BLaER1 treated with 17β-estradiol and CSF1 and Interleukin-3, amounts not matched to agents 10 nM and 100 nM (cell line): ENCODE data around the gene SENP2.
A peak's percentile ranks its signal among the peaks of the same experiment; 100 is the strongest.

Experiments used
- H3K27ac ChIP-seq, 11 experiments: shearing (Covaris generic); formaldehyde crosslinking; 2 replicates each; pipeline ENCODE4 v1.8.1; 2022
- H3K27me3 ChIP-seq, 11 experiments: shearing (Covaris generic); formaldehyde crosslinking; 2 replicates each; pipeline ENCODE4 v1.8.1; 2022
- H3K36me3 ChIP-seq, 11 experiments: shearing (Covaris generic); formaldehyde crosslinking; 2 replicates each; pipeline ENCODE4 v1.8.1; 2022
- H3K4me1 ChIP-seq, 10 experiments: shearing (Covaris generic); formaldehyde crosslinking; 2 replicates each; pipeline ENCODE4 v1.8.1; 2022
- H3K4me2 ChIP-seq, 11 experiments: shearing (Covaris generic); formaldehyde crosslinking; 2 replicates each; pipeline ENCODE4 v1.8.1; 2022
- H3K4me3 ChIP-seq, 10 experiments: shearing (Covaris generic); formaldehyde crosslinking; 2 replicates each; pipeline ENCODE4 v1.8.1; 2022
- H3K9ac ChIP-seq, 11 experiments: shearing (Covaris generic); formaldehyde crosslinking; 2 replicates each; pipeline ENCODE4 v1.8.1; 2022
- H3K9me3 ChIP-seq, 11 experiments: shearing (Covaris generic); formaldehyde crosslinking; replicated peaks in 1 of 11; 2 replicates each; pipeline ENCODE4 v1.8.1; 2022
- H4K20me1 ChIP-seq, 11 experiments: shearing (Covaris generic); formaldehyde crosslinking; 2 replicates each; pipeline ENCODE4 v1.8.1; 2022
- Cebpa-rat ChIP-seq, 11 experiments: shearing (Covaris generic); IDR thresholded peaks; 2 replicates each; pipeline ENCODE4 v1.8.1; 2022

The SENP2 gene

GRCh38 chr3:185606196-185606595 lies 20.1 kb downstream of the SENP2 start:
- peaks cover 89 to 100% (median 99%) of the 10 kb centered on the region in 11 experiments for H3K36me3 ChIP-seq
- H3K27ac ChIP-seq = no peak overlapping the region
- H3K27me3 ChIP-seq = no peaks in the 10 kb centered on the region
- no peak overlapping the region for H3K4me2 ChIP-seq
- no peak overlapping the region for H3K4me3 ChIP-seq
- H3K9ac ChIP-seq = no peak overlapping the region
- no peaks in the 10 kb centered on the region for H3K4me1 ChIP-seq
- H4K20me1 ChIP-seq = peaks cover 0 to 9% (median 0%) of the 10 kb centered on the region in 11 experiments; a peak in 1 of 22 replicates
- TF ChIP-seq Cebpa-rat (IDR thresholded peaks at IDR 0.05) = no peak
- H3K9me3 ChIP-seq = no peaks in the 10 kb centered on the region

GRCh38 chr3:185613016-185613415 lies 26.9 kb downstream of the SENP2 start:
- peaks cover 85 to 100% (median 97%) of the 10 kb centered on the region in 11 experiments for H3K36me3 ChIP-seq
- H3K9me3 ChIP-seq = no peaks in the 10 kb centered on the region
- no peaks in the 10 kb centered on the region for H3K27me3 ChIP-seq

GRCh38 chr3:185623939-185624665 lies 38.0 kb downstream of the SENP2 start:
- TF ChIP-seq Cebpa-rat (IDR thresholded peaks at IDR 0.05) = no peak
- Histone ChIP-seq H3K36me3 (peaks cover 88 to 100% (median 94%) of the 10 kb centered on the region in 11 experiments), H3K9me3 (peaks cover 0 to 7% (median 0%) of the 10 kb centered on the region in 11 experiments; a peak in 3 of 22 replicates), H4K20me1 (no peaks in the 10 kb centered on the region), H3K4me3 (no peak overlapping the region), H3K4me1 (no peaks in the 10 kb centered on the region), H3K27ac (no peak overlapping the region), H3K27me3 (no peaks in the 10 kb centered on the region), H3K9ac (no peak overlapping the region), H3K4me2 (no peak overlapping the region)

More at GRCh38 chr3:185613016-185613415, 26.9 kb downstream of the SENP2 start:
- H4K20me1 ChIP-seq = no peaks in the 10 kb centered on the region
- H3K9ac ChIP-seq = no peak overlapping the region
- H3K4me3 ChIP-seq = no peak overlapping the region
- H3K4me1 ChIP-seq = no peaks in the 10 kb centered on the region
- no peak overlapping the region for H3K4me2 ChIP-seq
- no peak overlapping the region for H3K27ac ChIP-seq
- no peak for TF ChIP-seq Cebpa-rat (IDR thresholded peaks at IDR 0.05)

GRCh38 chr3:185625784-185626183 lies 39.7 kb downstream of the SENP2 start:
- Histone ChIP-seq H3K9me3 (peaks cover 0 to 7% (median 0%) of the 10 kb centered on the region in 11 experiments; a peak in 3 of 22 replicates), H3K4me2 (no peak overlapping the region), H3K4me1 (peaks cover 6 to 14% (median 12%) of the 10 kb centered on the region in 10 experiments; a peak in 19 of 20 replicates), H3K27me3 (no peaks in the 10 kb centered on the region), H3K36me3 (peaks cover 83 to 100% (median 92%) of the 10 kb centered on the region in 11 experiments), H4K20me1 (no peaks in the 10 kb centered on the region), H3K4me3 (no peak overlapping the region), H3K9ac (no peak overlapping the region), H3K27ac (no peak overlapping the region)
- no peak for TF ChIP-seq Cebpa-rat (IDR thresholded peaks at IDR 0.05)

- no peak for TF ChIP-seq Cebpa-rat (IDR thresholded peaks at IDR 0.05)
- H3K4me3 ChIP-seq = no peak overlapping the region
- peaks cover 6 to 21% (median 12%) of the 10 kb centered on the region in 10 experiments; a peak in 19 of 20 replicates for H3K4me1 ChIP-seq
- peak overlapping the region in 7 of 11 experiments; percentile 2 to 24 (median 7); a peak in 7 of 22 replicates for H3K4me2 ChIP-seq
- H3K27me3 ChIP-seq = no peaks in the 10 kb centered on the region
- H3K36me3 ChIP-seq = peaks cover 48 to 62% (median 58%) of the 10 kb centered on the region in 11 experiments
- H3K9ac ChIP-seq = no peak overlapping the region
- H3K27ac ChIP-seq = no peak overlapping the region
- no peaks in the 10 kb centered on the region for H3K9me3 ChIP-seq
- no peaks in the 10 kb centered on the region for H4K20me1 ChIP-seq
These were observed 43.6 kb downstream of the SENP2 start for GRCh38 chr3:185629554-185630181.

GRCh38 chr3:185630182-185630622 lies 44.1 kb downstream of the SENP2 start:
- Histone ChIP-seq H3K4me2 (peak overlapping the region in 10 of 11 experiments; percentile 2 to 29 (median 16); a peak in 9 of 22 replicates), H3K4me3 (no peak overlapping the region), H3K36me3 (peaks cover 44 to 58% (median 54%) of the 10 kb centered on the region in 11 experiments), H3K9me3 (no peaks in the 10 kb centered on the region), H3K27me3 (no peaks in the 10 kb centered on the region), H3K27ac (no peak overlapping the region; a peak in 1 of 22 replicates), H3K4me1 (peaks cover 8 to 26% (median 13%) of the 10 kb centered on the region in 10 experiments), H3K9ac (peak overlapping the region in 1 of 11 experiments; percentile 2; a peak in 1 of 22 replicates), H4K20me1 (no peaks in the 10 kb centered on the region)
- TF ChIP-seq Cebpa-rat (IDR thresholded peaks at IDR 0.05) = no peak

GRCh38 chr3:185631108-185631507 lies 45.0 kb downstream of the SENP2 start:
- Histone ChIP-seq H3K4me3 (no peak overlapping the region), H3K9ac (no peak overlapping the region), H3K9me3 (no peaks in the 10 kb centered on the region), H3K4me2 (no peak overlapping the region), H3K27me3 (no peaks in the 10 kb centered on the region), H4K20me1 (no peaks in the 10 kb centered on the region), H3K36me3 (peaks cover 35 to 49% (median 45%) of the 10 kb centered on the region in 11 experiments), H3K27ac (no peak overlapping the region), H3K4me1 (peaks cover 11 to 35% (median 18%) of the 10 kb centered on the region in 10 experiments)
- TF ChIP-seq Cebpa-rat (IDR thresholded peaks at IDR 0.05) = no peak

GRCh38 chr3:185631508-185632206 lies 45.6 kb downstream of the SENP2 start:
- no peak for TF ChIP-seq Cebpa-rat (IDR thresholded peaks at IDR 0.05)

GRCh38 chr3:185632996-185633395 lies 46.9 kb downstream of the SENP2 start:
- Histone ChIP-seq H4K20me1 (no peaks in the 10 kb centered on the region), H3K4me2 (no peak overlapping the region), H3K9me3 (no peaks in the 10 kb centered on the region), H3K4me1 (peaks cover 11 to 35% (median 21%) of the 10 kb centered on the region in 10 experiments), H3K4me3 (no peak overlapping the region), H3K9ac (no peak overlapping the region), H3K27ac (no peak overlapping the region), H3K36me3 (peaks cover 18 to 30% (median 26%) of the 10 kb centered on the region in 11 experiments), H3K27me3 (no peaks in the 10 kb centered on the region)
- no peak for TF ChIP-seq Cebpa-rat (IDR thresholded peaks at IDR 0.05)

More at GRCh38 chr3:185631508-185632206, 45.6 kb downstream of the SENP2 start:
- Histone ChIP-seq H3K4me2 (no peak overlapping the region), H3K9me3 (no peaks in the 10 kb centered on the region), H3K9ac (no peak overlapping the region), H3K36me3 (peaks cover 30 to 44% (median 40%) of the 10 kb centered on the region in 11 experiments), H3K27me3 (no peaks in the 10 kb centered on the region), H3K4me3 (no peak overlapping the region), H4K20me1 (no peaks in the 10 kb centered on the region), H3K27ac (no peak overlapping the region), H3K4me1 (peaks cover 11 to 35% (median 18%) of the 10 kb centered on the region in 10 experiments)
